ENCODE results near the gene GRIA4. TPM values are rescaled to one million over a fixed set of nuclear protein-coding genes. Genes with fewer than 3 reads are reported as not detected.

Gene GRIA4
- total RNA-seq, result not detected in 2 replicates

GRCh38 chr11:105609832-105610781 is at the start of gene GRIA4:
TSS of gene GRIA4 (plus strand) at chr11:105610073. CDS start at chr11:105610998, 925 bp downstream.

GRCh38 chr11:106021967-106022794 is 412.3 kb downstream of the GRIA4 start, which contains the start of gene MSANTD4:
TSS of gene MSANTD4 (minus strand) at chr11:106022240. CDS start at chr11:106010917, 11,323 bp downstream.

Data from pericardium fibroblast (primary cell).